NCI-H748 (cell line): Measurements from ENCODE around the gene ZNF418.

Experiments
- DNase-seq: peaks from one replicate; lab custom pipeline; 2025; ENCODE audit not compliant: unreplicated experiment; lab: John Stamatoyannopoulos, UW

Gene ZNF418

GRCh38 chr19:57934820-57935665, at the start of gene ZNF418:
Gene ZNF418, minus strand, starts transcription at chr19:57935402. Its CDS starts 1,580 bp downstream, at chr19:57933822.
- peak; percentile 94 for DNase-seq

GRCh38 chr19:57978586-57979289, 43.5 kb upstream of the ZNF418 start:
- DNase-seq = peak; percentile 17

GRCh38 chr19:57974434-57974833, 39.2 kb upstream of the ZNF418 start, which contains the start of gene C19orf18:
Gene C19orf18, minus strand, starts transcription at chr19:57974534. Its CDS starts 102 bp downstream, at chr19:57974432.
- DNase-seq = no peak

- no peak for DNase-seq
These were observed 29.6 kb upstream of the ZNF418 start for GRCh38 chr19:57964761-57965160.

- DNase-seq = no peak
These were observed 26.6 kb upstream of the ZNF418 start for GRCh38 chr19:57961785-57962184.

GRCh38 chr19:57954996-57955395, 19.8 kb upstream of the ZNF418 start:
- DNase-seq = no peak

GRCh38 chr19:57949702-57950101, 14.5 kb upstream of the ZNF418 start:
- DNase-seq = no peak

- DNase-seq = no peak
These were observed 14.1 kb upstream of the ZNF418 start for GRCh38 chr19:57949296-57949695.

- DNase-seq = peak; percentile 99
These were observed 12.4 kb upstream of the ZNF418 start, which contains the start of gene ZNF256 for GRCh38 chr19:57947419-57948134. Gene ZNF256, minus strand, starts transcription at chr19:57947706. Its CDS starts 232 bp downstream, at chr19:57947474.

- DNase-seq = no peak
These were observed 11.9 kb upstream of the ZNF418 start for GRCh38 chr19:57947088-57947418.

GRCh38 chr19:57946316-57946715, 11.1 kb upstream of the ZNF418 start:
- no peak for DNase-seq

GRCh38 chr19:57941593-57941992, 6.4 kb upstream of the ZNF418 start:
- DNase-seq = no peak

GRCh38 chr19:57935731-57936130, 529 bp upstream of the ZNF418 start:
- no peak for DNase-seq

GRCh38 chr19:57927587-57927986, 7.6 kb downstream of the ZNF418 start:
- no peak for DNase-seq

- DNase-seq = peak; percentile 99
These were observed 18.8 kb downstream of the ZNF418 start, which contains the start of gene ZNF417 for GRCh38 chr19:57916168-57916995. Gene ZNF417, minus strand, starts transcription at chr19:57916592. Its CDS starts 181 bp downstream, at chr19:57916411.

GRCh38 chr19:57914531-57914930, 20.7 kb downstream of the ZNF418 start:
- DNase-seq = no peak

- no peak for DNase-seq
These were observed 27.8 kb downstream of the ZNF418 start for GRCh38 chr19:57907394-57907793.

GRCh38 chr19:57905258-57905657, 29.9 kb downstream of the ZNF418 start:
- no peak for DNase-seq

GRCh38 chr19:57903618-57904184, 31.5 kb downstream of the ZNF418 start:
- no peak for DNase-seq

- no peak for DNase-seq
These were observed 34.9 kb downstream of the ZNF418 start for GRCh38 chr19:57900311-57900710.
